NCI-H2107 (cell line): ENCODE measurements around the gene SLC29A4.
"Not testable (repeated sequence)": the region's sequence is repeated elsewhere in the genome, so short reads cannot be mapped to it uniquely, and the experiment has no call there.

Experiments
- DNase-seq: peaks from one replicate; lab custom pipeline; 2025; lab: John Stamatoyannopoulos, UW

The SLC29A4 gene

DNA sequence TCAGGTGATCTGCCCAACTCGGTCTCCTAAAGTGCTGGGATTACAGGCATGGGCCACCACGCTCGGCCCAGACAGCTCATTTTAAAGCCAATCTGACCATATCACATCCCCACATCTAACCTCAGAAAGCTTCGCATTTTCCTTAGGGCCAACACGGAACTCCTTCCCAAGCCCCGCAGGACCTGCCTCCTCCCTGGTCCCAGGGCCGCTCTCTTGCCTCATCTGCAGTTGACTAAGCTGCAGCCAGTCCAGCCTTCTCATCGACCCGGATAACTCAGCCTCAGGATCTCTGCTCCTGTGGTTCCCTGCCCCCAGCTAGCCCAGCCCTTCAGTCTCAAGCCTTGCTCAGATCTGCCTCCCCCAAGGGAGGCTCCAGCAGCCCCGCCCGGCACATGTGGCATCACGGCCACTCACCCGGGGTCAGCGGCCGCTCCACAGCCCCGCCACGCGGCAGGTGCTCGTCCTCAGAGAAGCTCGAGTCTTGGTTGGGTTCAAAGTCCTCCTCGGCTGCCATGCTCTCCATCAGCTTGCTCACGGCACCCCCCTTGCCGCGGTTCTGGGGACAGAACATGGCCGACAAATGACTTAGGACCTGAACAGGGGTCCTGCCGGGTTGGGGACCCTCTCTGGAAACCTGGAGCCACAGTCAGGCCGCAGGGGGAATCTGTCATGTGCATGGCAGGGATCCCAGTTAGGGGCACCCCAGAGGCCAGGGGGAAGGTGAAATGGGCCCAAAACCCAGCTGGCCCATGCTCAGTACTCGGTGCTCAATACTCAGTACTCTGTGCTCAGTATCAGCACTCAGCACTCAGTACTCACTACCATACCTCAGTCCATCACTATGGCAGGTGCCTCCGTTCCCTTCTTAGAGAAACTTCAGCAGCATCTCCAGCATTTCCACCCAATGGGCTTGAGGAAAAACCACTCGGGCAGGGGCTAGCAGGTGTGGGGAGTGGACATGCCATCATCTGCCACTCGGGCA lies 41.3 kb downstream of the SLC29A4 start:
- not testable (repeated sequence) for DNase-seq

- DNase-seq: no peak
Observed at GRCh38 chr7:5324961-5325360, 42.2 kb downstream of the SLC29A4 start.

- no peak for DNase-seq
Observed at GRCh38 chr7:5330288-5330687, 47.5 kb downstream of the SLC29A4 start.

DNA sequence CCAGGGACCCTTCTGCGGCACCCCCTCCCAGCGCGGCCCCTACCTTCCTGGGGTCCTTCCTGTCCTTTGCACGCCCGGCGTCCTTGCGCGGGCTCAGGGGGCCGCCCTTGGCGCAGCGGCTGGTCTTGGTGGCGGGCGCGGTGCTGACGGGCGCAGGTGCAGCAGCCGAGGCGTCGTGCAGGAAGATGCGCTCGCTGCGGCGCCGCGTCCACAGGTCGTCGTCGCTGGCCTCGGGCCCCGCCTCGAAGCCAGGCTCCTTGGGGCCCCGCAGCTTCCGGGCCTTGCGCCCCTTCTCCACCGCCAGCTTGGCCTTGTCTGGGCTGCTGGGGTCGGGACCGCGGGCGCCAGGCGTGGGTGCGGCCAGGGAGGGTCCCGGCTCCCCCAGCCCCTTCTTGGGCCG lies 49.8 kb downstream of the SLC29A4 start:
- DNase-seq: no peak

- DNase-seq: no peak
Observed at GRCh38 chr7:5333121-5334045, 50.6 kb downstream of the SLC29A4 start.

- DNase-seq: no peak
Observed at GRCh38 chr7:5334671-5335070, 51.9 kb downstream of the SLC29A4 start.

- no peak for DNase-seq
Observed at GRCh38 chr7:5337047-5337446, 54.3 kb downstream of the SLC29A4 start.

DNA sequence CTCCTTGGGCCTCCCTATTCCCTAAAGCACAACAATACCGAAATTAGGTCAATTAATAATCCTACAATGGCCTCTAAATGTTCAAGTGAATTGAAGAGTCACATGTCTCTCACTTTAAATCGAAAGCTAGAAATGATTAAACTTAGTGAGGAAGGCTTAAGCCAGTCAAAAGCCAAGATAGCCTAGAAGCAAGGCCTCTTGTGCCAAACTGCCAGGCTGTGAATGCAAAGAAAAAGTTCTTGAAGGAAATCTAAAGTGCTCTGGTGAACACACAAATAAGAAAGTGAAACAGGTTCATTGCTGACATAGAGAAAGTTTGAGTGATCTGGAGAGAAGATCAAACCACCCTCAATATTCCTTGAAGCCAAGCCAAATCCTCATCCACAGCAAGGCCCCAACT lies 57.2 kb downstream of the SLC29A4 start:
- no peak for DNase-seq

DNA sequence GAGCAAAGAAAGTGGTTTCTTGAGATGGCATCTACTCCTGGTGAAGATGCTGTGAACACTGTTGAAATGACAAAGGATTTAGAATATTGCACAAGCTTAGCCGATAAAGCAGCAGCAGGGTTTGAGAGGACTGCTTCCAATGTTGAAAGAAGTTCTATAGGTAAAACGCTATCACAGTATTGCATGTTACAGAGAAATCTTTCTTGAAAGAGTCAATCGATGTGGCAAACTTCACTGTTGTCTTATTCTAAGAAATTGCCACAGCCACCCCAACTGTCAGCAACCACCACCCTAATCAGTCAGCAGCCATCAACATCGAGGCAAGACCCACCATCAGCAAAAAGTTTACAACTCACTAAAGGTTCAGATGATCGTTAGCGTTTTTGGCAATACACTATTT lies 59.9 kb downstream of the SLC29A4 start:
- DNase-seq: no peak

DNA sequence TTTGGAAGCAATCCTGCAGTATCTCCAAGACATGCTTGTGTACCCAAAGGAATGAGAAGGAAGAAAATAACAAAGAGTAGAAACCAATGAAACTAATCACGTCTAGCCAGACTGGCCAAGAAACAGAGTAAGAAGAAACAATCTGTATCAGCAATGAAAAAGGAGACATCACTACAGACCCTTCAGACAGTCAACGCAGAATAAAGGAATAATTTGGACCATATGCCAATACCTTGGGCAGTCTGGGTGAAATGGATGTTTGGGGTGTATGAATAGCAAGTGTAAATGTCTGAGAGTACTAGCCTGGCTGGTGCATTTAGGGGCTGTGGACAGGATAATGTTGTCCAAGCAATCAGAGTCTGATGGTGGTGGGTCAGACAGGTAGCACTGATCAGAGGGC lies 61.1 kb downstream of the SLC29A4 start:
- no peak for DNase-seq

- no peak for DNase-seq
Observed at GRCh38 chr7:5344342-5344741, 61.6 kb downstream of the SLC29A4 start.

GRCh38 chr7:5345171-5345570 lies 62.4 kb downstream of the SLC29A4 start:
- no peak for DNase-seq

DNA sequence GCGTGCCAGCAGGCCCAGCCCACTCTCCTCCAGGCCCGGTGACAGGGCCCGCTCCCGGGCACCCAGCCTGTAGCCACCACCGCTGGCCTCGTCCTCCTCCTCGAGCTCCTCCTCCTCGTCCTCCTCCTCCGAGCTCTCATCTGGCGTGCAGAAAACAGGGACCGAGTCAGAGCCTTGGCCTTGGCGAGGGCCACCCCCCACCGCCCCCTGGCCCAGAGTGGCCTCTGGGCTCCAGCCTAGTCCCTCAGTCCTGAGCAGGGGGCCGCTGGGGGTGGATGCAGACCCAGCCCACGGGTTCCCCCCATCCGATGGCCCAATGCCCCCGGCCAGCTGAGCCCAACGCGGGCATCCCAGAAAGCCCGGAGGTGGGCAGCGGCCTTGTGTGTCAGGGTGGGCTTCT lies 62.9 kb downstream of the SLC29A4 start:
- DNase-seq: no peak

DNA sequence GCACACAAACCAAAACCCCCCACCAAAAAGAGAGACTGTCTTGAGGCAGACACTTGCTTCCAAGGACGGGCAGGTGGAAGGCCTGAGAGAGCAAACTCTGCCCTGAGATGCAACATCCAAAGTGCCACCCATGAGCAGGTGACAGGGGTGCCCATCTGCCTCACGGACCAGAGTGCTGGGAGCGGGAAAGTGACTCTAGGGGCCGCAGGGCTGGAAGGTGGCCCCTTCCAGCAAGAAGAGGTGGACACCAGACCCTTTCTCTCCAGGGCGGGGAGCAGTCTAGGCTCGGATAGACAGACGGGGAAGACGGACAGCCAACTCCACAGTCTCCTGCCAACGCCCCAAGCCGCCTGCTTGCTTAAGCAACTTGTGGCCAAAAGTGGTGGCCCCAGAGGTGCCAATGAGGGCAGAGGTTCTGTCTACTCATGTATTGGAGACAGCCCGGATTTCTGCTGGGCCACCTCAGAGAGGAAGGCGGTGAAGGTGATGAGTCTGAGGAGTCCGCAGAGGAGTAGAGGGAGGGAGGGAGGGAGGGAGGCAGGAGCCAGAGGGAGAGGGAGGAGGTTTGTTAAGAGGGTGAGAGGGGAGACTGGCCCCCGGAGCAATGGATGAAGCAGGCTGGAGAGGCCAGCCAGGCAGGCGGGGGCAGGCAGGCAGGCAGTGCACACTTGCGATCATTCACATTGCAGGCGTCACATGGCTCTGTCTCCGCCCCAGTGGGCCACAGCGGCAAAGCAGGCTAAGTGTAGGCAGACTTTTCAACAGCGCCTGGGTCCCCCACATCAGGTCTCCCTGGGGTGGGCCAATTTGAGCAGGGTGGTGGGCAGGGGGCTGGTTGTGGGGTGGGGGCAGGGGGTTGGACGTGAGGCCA lies 65.6 kb downstream of the SLC29A4 start:
- no peak for DNase-seq

DNA sequence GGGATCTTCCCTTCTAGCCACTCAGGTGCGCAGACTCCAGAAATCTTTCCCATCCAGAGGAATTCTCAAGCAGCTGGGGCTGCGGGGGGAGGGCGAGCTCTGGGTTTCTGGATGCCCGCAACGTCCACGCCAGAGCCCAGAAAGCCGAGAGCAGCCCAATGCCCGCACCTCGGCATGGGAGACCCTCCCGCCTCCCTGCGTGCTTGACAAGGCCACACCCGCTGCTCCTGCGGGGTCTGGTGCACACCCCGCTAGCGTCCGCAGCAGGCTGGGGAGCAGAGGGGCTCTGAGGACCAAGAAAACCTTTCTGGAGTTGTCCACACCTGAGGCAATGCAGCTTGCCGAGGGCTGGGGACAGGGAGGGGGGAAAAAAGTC lies 66.2 kb downstream of the SLC29A4 start:
- no peak for DNase-seq

- DNase-seq: no peak
Observed at GRCh38 chr7:5349437-5350173, 66.9 kb downstream of the SLC29A4 start.

GRCh38 chr7:5350174-5350463 lies 67.4 kb downstream of the SLC29A4 start:
- no peak for DNase-seq

- DNase-seq: no peak
Observed at GRCh38 chr7:5350600-5351385, 68.0 kb downstream of the SLC29A4 start.

DNA sequence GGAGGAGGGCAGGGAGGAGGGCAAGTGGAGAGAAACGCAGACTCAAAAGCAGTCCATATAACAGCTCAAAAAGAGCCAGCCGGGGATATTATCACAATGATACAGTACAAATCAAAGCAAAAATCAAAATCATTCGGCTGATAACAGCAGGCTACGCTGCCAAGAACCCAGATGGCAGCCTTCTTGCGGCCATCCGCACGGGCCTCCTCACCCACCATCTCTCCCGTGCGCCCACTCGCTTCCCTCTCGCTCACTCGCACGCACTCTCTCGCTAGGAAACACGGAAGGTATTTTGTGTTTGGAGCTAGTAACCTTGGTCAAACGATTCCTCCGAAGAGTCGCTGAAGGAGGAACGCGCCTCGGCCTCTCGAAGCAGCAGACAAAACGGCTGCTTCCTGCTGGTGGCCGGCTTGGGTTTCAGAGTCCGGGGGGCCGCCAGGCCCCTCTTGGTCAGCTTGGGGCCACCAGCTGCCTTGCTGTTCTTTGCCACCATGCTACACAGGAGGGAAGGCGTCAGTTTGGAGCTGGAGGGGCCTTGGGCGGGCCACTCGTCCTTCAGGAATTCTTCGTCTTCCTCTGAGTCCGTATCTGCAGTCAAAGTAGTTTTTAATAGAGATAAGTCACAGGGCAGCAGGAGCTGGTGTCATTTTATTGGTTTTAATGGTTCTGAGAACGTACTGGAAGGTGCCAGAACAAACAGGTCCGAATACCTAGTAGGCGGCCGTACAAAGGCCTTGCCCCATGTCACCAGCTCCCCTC lies 68.9 kb downstream of the SLC29A4 start:
- no peak for DNase-seq
